ENCODE data around the gene ADARB2.

The ADARB2 gene

DNA sequence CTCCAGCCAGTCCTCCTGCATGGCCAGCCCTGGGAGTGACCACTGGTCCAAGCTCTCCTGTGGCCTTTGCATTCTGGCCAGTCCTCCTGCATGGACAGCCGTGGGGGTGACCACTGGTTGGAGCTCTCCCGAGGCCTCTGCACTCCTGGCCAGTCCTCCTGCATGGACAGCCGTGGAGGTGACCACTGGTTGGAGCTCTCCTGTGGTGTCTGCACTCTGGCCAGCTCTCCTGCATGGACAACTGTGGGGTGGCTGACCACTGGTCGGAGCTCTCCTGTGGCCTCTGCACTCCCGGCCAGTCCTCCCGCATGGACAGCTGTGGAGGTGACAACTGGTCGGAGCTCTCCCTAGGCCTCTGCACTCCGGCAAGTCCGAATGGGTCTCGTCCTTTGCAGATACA, 28.7 kb upstream of the ADARB2 start:
- no peak for DNase-seq (ENCODE audit: extremely low read depth, low read depth)
- TF ChIP-seq, protein P1, sequence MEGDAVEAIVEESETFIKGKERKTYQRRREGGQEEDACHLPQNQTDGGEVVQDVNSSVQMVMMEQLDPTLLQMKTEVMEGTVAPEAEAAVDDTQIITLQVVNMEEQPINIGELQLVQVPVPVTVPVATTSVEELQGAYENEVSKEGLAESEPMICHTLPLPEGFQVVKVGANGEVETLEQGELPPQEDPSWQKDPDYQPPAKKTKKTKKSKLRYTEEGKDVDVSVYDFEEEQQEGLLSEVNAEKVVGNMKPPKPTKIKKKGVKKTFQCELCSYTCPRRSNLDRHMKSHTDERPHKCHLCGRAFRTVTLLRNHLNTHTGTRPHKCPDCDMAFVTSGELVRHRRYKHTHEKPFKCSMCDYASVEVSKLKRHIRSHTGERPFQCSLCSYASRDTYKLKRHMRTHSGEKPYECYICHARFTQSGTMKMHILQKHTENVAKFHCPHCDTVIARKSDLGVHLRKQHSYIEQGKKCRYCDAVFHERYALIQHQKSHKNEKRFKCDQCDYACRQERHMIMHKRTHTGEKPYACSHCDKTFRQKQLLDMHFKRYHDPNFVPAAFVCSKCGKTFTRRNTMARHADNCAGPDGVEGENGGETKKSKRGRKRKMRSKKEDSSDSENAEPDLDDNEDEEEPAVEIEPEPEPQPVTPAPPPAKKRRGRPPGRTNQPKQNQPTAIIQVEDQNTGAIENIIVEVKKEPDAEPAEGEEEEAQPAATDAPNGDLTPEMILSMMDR (IDR thresholded peaks at IDR 0.05; ENCODE audit: low read depth, low read length): no peak

DNA sequence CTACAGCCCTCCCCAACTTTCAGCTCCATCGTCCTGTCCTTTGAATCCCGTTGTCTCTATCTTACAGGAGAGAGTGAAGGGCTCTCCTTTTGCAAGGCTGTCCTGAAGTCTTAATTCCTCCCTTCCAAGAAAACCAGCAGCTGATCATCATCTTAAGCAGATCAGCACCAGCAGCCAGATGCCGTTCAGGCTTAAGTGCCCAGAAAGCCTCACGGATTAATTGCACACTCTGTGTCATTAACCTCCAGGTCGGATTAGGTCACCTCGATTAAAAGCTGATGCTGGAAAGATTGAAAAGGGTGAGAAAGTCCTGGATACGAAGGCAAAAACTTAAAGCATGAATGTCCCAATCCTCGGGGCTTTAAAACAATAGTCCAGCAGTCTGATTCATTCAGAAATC, 24.8 kb upstream of the ADARB2 start:
- no peak for DNase-seq (ENCODE audit: extremely low read depth, low read depth)
- TF ChIP-seq, protein P1 (IDR thresholded peaks at IDR 0.05; ENCODE audit: low read depth, low read length): no peak

DNA sequence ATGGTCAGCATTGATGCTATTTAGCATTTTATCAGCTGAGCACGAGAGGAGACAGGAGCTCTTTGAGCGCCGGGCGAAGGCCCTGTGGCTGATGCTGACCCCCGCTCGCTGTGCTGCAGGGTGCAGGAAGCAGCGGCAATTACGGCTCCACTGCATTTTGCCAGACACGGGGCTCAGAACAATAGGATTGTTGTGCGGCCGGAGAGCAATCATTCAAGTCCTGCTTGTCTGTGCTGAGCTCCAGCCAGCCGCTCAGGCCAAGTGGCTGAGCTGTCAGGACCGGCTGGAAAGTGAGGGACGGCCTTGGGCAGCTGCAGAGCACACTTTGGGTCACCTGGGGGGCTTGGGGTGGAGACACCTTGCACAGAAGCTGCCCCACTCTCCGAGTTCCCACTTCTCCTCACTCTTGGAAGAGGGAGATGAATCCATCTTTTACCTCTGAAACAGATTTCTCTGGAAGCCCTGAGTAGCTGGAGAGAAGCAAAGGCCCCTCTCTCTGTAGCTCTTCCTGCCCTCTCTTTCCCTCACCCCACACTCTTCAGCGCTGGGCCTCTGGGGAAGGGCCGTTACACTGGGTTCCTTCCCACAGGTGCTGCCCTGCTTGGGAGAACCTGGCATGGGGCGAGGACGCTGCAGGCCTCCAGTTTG, 17.3 kb upstream of the ADARB2 start:
- TF ChIP-seq, protein P1 (IDR thresholded peaks at IDR 0.05; ENCODE audit: low read depth, low read length): no peak
- DNase-seq (ENCODE audit: extremely low read depth, low read depth): no peak

DNA sequence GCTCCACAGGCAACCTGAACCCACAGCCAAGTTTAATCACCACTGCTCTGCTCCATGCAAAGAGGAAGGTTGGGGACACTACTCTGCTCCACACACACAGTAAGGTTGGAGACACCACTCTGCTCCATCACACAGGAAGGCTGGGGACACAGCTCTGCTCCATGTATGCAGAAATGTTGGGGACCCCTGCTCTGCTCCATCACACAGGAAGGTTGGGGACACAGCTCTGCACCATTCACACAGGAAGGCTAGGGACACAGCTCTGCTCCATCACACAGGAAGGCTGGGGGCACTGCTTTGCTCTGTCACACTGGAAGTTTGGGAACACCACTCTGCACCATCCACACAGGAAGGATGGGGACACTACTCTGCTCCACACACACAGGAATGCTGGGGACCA, 14.8 kb upstream of the ADARB2 start:
- DNase-seq (ENCODE audit: extremely low read depth, low read depth): no peak
- TF ChIP-seq, protein P1 (IDR thresholded peaks at IDR 0.05; ENCODE audit: low read depth, low read length): no peak

DNA sequence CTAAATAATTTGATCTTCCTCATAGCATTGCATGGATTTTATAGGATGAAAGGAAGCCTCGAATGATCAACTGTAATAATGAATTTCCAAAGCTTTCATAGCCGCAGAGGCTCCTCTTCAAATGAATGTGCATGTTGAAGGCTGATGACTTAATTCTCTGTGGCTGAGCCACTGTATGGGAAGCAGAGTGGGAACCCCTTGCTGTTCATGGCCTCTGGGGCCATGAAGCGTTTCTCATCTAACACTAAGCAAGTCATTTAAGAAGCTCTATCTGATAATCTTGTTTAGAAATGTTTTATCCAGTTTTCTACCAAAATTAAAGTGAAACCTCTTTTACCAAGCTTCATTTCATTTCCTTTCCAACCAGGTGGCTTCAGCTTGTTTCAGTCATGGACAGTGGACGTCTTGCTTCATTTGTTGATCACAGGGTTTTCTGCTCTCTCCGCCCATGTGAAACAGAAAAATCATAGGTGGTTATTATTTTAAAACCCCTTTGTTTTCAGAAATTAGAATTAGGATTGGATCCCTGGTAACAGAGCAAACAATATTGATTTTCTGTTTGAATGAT, 10.3 kb upstream of the ADARB2 start:
- TF ChIP-seq, protein P1 (IDR thresholded peaks at IDR 0.05; ENCODE audit: low read depth, low read length): no peak
- DNase-seq (ENCODE audit: extremely low read depth, low read depth): no peak

DNA sequence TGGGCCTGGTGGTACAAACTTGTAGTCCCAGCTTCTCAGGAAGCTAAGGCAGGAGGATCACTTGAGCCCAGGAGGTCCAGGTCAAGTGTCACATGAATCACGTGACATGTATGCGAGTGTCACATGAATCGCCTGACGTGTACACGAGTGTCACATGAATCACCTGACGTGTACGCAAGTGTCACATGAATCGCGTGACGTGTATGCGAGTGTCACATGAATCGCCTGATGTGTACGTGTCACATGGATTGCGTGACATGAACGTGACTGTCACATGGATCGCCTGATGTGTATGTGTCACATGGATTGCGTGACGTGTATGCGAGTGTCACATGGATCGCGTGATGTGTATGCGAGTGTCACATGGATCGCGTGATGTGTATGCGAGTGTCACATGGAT, 9.5 kb upstream of the ADARB2 start:
- no peak for DNase-seq (ENCODE audit: extremely low read depth, low read depth)
- TF ChIP-seq, protein P1 (IDR thresholded peaks at IDR 0.05; ENCODE audit: low read depth, low read length): no peak

DNA sequence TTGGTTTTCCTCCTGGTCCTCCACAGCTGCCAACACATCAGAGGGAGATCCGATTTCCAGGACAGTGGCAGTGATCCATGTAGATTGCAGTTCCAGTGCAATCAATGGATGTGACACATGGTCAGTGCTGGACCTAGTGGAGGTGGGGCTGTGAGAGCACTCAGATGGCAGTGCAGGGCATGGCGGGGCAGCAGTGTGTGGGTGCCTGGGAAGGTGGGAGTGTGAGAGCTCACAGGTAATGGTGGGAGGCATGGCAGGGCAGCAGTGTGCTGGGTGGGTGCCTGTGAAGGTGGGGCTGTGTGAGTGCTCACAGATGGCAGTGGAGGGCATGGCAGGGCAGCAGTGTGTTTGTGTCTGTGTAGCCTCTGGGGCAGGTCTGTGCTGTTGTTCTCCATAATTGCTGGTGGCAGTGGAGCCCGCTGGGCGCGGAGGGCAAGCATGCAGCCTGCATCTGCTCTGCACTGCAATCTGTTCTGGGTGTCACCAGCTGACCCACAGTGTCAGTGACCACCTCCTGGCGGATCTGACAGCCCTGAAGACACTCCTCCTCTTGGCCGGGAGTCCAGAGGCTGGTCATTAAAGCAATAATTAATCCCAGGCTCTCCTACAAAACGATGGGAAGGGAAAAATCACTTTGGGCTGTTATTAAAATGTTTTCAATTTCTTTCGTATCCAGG, 8.6 kb upstream of the ADARB2 start:
- no peak for DNase-seq (ENCODE audit: extremely low read depth, low read depth)
- TF ChIP-seq, protein P1 (IDR thresholded peaks at IDR 0.05; ENCODE audit: low read depth, low read length): no peak
